Chondrocyte (in vitro differentiated cells): Measurements from ENCODE around the gene ADSS2. TPM values are rescaled to one million over a fixed set of nuclear protein-coding genes. Genes with fewer than 3 reads are reported as not detected.
A peak's percentile ranks its signal among the peaks of the same experiment; 100 is the strongest.

Experiments used
- DNase-seq: peaks from one replicate; pipeline ENCODE4 v3.0.0; 2021; ENCODE audit warnings: mixed read lengths, low spot score
- H3K27ac Mint-ChIP-seq: one replicate; pipeline ENCODE4 v1.8.0; 2021; ENCODE audit warnings: mild to moderate bottlenecking, moderate library complexity, mixed read lengths; ENCODE audit not compliant: unreplicated experiment
- H3K27me3 Mint-ChIP-seq: 2 replicates; pipeline ENCODE4 v1.8.0; 2021; ENCODE audit warnings: low read depth, mixed read lengths
- H3K36me3 Mint-ChIP-seq: 2 replicates; pipeline ENCODE4 v1.8.0; 2021; ENCODE audit warnings: low read depth, mixed read lengths
- H3K4me1 Mint-ChIP-seq: 2 replicates; pipeline ENCODE4 v1.8.0; 2021; ENCODE audit warnings: low read depth, mild to moderate bottlenecking, mixed read lengths
- H3K4me3 Mint-ChIP-seq: one replicate; pipeline ENCODE4 v1.8.0; 2021; ENCODE audit warnings: mild to moderate bottlenecking, moderate library complexity, mixed read lengths; ENCODE audit not compliant: unreplicated experiment
- H3K9me3 Mint-ChIP-seq: 2 replicates; pipeline ENCODE4 v1.8.0; 2021; ENCODE audit warnings: low read depth, mixed read lengths
- total RNA-seq: library from RNA; stranded (reverse); gene quantifications from 3 replicates; pipeline ENCODE4 v1.2.1, GENCODE V29; 2021
- TF ChIP-seq, protein P1 (sequence below): fragments of 200-600 bp; sonication (generic); IDR thresholded peaks from 2 replicates; pipeline ENCODE4 v1.5.0; 2021; ENCODE audit warnings: antibody characterized with exemption, mild to moderate bottlenecking, moderate library complexity

The ADSS2 gene
- total RNA-seq, 1 donor from 2014 or later: 43.8 TPM

DNA sequence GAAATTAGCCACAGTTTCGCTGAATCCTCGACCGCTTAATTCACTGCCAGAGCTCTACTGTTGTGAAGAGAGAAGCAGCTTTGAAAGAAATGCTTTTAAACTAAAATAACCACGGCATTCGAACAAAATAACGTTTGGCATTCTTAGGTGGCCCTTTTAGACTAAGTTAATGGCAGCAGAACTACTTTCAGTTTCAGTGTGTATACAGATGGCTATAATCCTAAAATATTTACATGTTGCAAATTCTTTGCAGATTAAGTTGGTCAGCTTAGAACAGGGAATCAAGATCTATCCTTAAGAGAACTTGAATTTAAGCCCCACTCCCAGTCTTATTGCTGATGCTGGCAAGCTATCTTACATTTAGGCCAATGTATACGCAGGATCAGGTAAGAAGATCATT is 62.7 kb downstream of the ADSS2 start:
- Mint-ChIP-seq H3K27me3 (no peaks in the 10 kb centered on the region), H3K27ac (no peak overlapping the region), H3K4me1 (peaks cover 4% of the 10 kb centered on the region), H3K4me3 (no peak overlapping the region), H3K36me3 (no peaks in the 10 kb centered on the region), H3K9me3 (no peaks in the 10 kb centered on the region)
- no peak for DNase-seq
- TF ChIP-seq, protein P1, sequence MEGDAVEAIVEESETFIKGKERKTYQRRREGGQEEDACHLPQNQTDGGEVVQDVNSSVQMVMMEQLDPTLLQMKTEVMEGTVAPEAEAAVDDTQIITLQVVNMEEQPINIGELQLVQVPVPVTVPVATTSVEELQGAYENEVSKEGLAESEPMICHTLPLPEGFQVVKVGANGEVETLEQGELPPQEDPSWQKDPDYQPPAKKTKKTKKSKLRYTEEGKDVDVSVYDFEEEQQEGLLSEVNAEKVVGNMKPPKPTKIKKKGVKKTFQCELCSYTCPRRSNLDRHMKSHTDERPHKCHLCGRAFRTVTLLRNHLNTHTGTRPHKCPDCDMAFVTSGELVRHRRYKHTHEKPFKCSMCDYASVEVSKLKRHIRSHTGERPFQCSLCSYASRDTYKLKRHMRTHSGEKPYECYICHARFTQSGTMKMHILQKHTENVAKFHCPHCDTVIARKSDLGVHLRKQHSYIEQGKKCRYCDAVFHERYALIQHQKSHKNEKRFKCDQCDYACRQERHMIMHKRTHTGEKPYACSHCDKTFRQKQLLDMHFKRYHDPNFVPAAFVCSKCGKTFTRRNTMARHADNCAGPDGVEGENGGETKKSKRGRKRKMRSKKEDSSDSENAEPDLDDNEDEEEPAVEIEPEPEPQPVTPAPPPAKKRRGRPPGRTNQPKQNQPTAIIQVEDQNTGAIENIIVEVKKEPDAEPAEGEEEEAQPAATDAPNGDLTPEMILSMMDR: no peak

DNA sequence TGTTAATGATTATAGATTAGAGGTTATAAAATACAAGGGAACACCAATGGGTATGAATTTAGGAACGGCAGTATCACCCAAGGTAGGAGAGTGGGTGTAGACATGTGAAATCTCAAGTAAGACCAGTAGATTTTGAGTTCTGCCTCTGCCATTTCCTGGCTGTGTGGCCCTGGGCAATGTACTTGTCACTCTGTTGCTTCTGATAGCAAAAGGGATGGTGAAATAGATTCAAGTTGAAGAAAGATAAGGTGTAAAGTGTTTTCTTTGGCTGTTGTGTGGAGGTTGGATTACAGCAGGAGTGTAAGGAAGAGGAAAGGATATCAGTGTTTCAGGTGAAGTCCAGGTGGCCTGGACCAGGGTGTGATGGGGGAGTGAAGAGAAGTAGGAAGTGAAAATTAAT is 64.3 kb downstream of the ADSS2 start:
- peaks cover 16% of the 10 kb centered on the region for H3K4me1 Mint-ChIP-seq
- no peak overlapping the region for H3K4me3 Mint-ChIP-seq
- no peaks in the 10 kb centered on the region for H3K9me3 Mint-ChIP-seq
- no peak overlapping the region for H3K27ac Mint-ChIP-seq
- H3K27me3 Mint-ChIP-seq: no peaks in the 10 kb centered on the region
- TF ChIP-seq, protein P1: no peak
- no peak for DNase-seq
- H3K36me3 Mint-ChIP-seq: no peaks in the 10 kb centered on the region

DNA sequence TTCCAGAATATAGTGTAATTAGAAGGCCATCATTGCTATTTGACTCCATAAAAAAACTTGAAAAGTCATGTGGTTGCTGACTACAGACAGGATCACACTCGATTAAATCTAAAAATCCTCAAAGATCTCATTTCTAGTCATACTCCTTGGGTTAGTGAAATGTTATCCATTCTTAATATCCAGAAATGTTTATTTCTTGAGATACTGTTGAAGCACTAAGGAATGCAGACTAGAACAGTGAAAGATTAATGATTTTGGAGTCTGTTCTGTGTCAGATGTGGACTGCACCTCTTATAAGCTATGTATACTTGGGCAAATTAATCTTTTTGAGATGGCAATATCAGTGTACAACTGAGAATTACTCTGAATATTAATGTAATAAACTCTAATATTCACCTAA is 65.1 kb downstream of the ADSS2 start:
- H3K36me3 Mint-ChIP-seq: no peaks in the 10 kb centered on the region
- H3K27me3 Mint-ChIP-seq: no peaks in the 10 kb centered on the region
- no peak for DNase-seq
- no peak overlapping the region for H3K27ac Mint-ChIP-seq
- peaks cover 24% of the 10 kb centered on the region for H3K4me1 Mint-ChIP-seq
- TF ChIP-seq, protein P1: no peak
- H3K9me3 Mint-ChIP-seq: no peaks in the 10 kb centered on the region
- no peak overlapping the region for H3K4me3 Mint-ChIP-seq

DNA sequence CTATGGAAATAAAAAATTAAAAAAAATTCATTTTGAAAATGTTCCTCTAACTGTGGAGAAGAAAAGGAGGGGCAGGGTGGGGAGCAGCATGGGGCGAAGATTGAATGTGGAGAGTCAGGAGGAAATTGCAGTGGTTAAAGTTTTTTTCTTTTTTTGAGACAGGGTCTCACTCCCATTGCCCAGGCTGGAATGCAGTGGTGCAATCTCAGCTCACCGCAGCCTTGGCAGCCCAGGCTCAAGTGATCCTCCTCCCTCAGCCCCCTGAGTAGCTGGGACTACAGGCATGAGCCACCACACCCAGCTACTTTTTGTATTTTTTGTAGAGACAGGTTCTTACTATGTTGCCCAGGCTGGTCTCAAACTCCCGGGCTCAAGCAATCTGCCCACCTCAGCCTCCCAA is 67.6 kb downstream of the ADSS2 start:
- peaks cover 27% of the 10 kb centered on the region for H3K4me1 Mint-ChIP-seq
- TF ChIP-seq, protein P1: no peak
- H3K36me3 Mint-ChIP-seq: no peaks in the 10 kb centered on the region
- no peak for DNase-seq
- no peaks in the 10 kb centered on the region for H3K27me3 Mint-ChIP-seq
- no peak overlapping the region for H3K4me3 Mint-ChIP-seq
- H3K9me3 Mint-ChIP-seq: no peaks in the 10 kb centered on the region
- H3K27ac Mint-ChIP-seq: peak overlapping the region; percentile 34

DNA sequence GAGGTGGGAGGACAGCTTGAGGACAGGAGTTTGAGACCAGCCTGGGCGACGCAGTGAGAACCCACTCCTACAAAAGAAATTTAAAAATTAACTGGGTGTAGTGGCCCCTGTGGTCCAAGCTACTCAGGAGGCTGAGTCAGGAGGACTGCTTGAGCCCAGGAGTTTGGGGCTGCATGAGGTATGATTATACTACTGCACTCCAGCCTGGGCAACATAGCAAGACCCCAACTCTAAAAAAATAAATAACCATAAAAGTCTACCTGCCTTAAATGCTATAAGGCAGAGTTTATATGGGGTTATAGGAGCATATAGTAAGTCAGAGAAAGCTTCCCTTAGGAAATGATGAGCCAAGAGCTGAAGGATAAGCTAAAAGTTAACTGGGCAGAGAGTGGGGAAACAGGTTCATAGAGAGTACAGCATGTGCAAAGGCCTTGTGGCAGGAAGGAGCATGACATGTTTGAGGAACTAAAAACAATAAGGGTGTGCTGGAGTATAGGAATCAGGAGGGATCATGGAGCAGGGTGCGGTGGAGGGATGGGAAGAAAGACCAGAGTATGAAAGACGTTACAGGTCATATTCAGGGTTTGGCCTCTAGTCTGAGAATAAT is 68.3 kb downstream of the ADSS2 start:
- no peaks in the 10 kb centered on the region for H3K36me3 Mint-ChIP-seq
- H3K9me3 Mint-ChIP-seq: no peaks in the 10 kb centered on the region
- no peak overlapping the region for H3K4me3 Mint-ChIP-seq
- no peaks in the 10 kb centered on the region for H3K27me3 Mint-ChIP-seq
- no peak for DNase-seq
- H3K27ac Mint-ChIP-seq: no peak overlapping the region
- TF ChIP-seq, protein P1: peak; percentile 17
- H3K4me1 Mint-ChIP-seq: peaks cover 27% of the 10 kb centered on the region
